MM.1S (cell line): ENCODE measurements around the gene PRRT3.

Experiments
- DNase-seq: peaks from one replicate; pipeline ENCODE4 v3.0.0-alpha.2; 2015
- H2AFZ ChIP-seq: fragments of 300-600 bp; sonication (generic); 2 replicates; pipeline ENCODE4 v1.6.0; 2016; ENCODE audit warnings: antibody characterized with exemption, low read length
- H3F3A ChIP-seq: fragments of 300-600 bp; sonication (generic); 2 replicates; pipeline ENCODE4 v1.6.1; 2016; ENCODE audit warnings: mild to moderate bottlenecking, antibody characterized with exemption, low read length, moderate library complexity, mixed read lengths; ENCODE audit not compliant: insufficient read depth
- H3K27ac ChIP-seq: fragments of 300-600 bp; sonication (generic); 2 replicates; pipeline ENCODE4 v1.5.1; 2016; ENCODE audit warnings: mild to moderate bottlenecking, low read length
- H3K27me3 ChIP-seq: fragments of 300-600 bp; sonication (generic); replicated peaks from 2 replicates; pipeline ENCODE4 v1.6.0; 2016; ENCODE audit warnings: low read length; ENCODE audit not compliant: insufficient read depth
- H3K36me3 ChIP-seq: fragments of 300-600 bp; sonication (generic); replicated peaks from 2 replicates; pipeline ENCODE4 v1.6.1; 2016; ENCODE audit warnings: mild to moderate bottlenecking, low read length, mixed read lengths; ENCODE audit not compliant: insufficient read depth
- H3K4me1 ChIP-seq: fragments of 300-600 bp; sonication (generic); 2 replicates; pipeline ENCODE4 v1.6.1; 2016; ENCODE audit warnings: low read length, mixed read lengths
- H3K4me2 ChIP-seq: fragments of 300-600 bp; sonication (generic); 2 replicates; pipeline ENCODE4 v1.6.0; 2016; ENCODE audit warnings: low read depth, low read length
- H3K4me3 ChIP-seq: fragments of 300-600 bp; sonication (generic); 2 replicates; pipeline ENCODE4 v1.5.1; 2016; ENCODE audit warnings: low read length, mixed read lengths
- H3K79me2 ChIP-seq: fragments of 300-600 bp; sonication (generic); 2 replicates; pipeline ENCODE4 v1.6.1; 2016; ENCODE audit warnings: mixed run types, low read length, mixed read lengths
- H3K9ac ChIP-seq: fragments of 300-600 bp; sonication (generic); 2 replicates; pipeline ENCODE4 v1.6.1; 2016; ENCODE audit warnings: low read length, mixed read lengths
- H3K9me2 ChIP-seq: fragments of 300-600 bp; sonication (generic); replicated peaks from 2 replicates; pipeline ENCODE4 v1.6.1; 2016; ENCODE audit warnings: mild to moderate bottlenecking, low read length, mixed read lengths; ENCODE audit not compliant: insufficient read depth
- H3K9me3 ChIP-seq: fragments of 300-600 bp; sonication (generic); replicated peaks from 2 replicates; pipeline ENCODE4 v1.6.1; 2016; ENCODE audit warnings: mild to moderate bottlenecking, low read length, mixed read lengths; ENCODE audit not compliant: insufficient read depth
- H4K20me1 ChIP-seq: fragments of 300-600 bp; sonication (generic); 2 replicates; pipeline ENCODE4 v1.6.1; 2016; ENCODE audit warnings: mild to moderate bottlenecking, low read length, moderate library complexity, mixed read lengths; ENCODE audit not compliant: insufficient read depth
- CTCF ChIP-seq: fragments of 300-600 bp; sonication (generic); IDR thresholded peaks from 2 replicates; pipeline ENCODE4 v1.5.1; 2016; ENCODE audit warnings: antibody characterized with exemption, low read length, mixed read lengths
- EZH2 ChIP-seq: fragments of 300-600 bp; sonication (generic); optimal IDR thresholded peaks from 2 replicates; pipeline ENCODE3; 2017; ENCODE audit warnings: low read depth, mild to moderate bottlenecking, antibody characterized with exemption, low read length, mixed read lengths
- EZH2phosphoT487 ChIP-seq: fragments of 300-600 bp; sonication (generic); IDR thresholded peaks from 2 replicates; pipeline ENCODE4 v1.6.1; 2018; ENCODE audit warnings: antibody characterized with exemption, low read length

The PRRT3 gene

GRCh38 chr3:9966841-9967240 lies 14.6 kb upstream of the PRRT3 start:
- no peaks in the 10 kb centered on the region for H3K79me2 ChIP-seq
- no peaks in the 10 kb centered on the region for H3K9me3 ChIP-seq
- no peak overlapping the region for H3K4me3 ChIP-seq
- no peaks in the 10 kb centered on the region for H3K36me3 ChIP-seq
- no peaks in the 10 kb centered on the region for H3F3A ChIP-seq
- no peak overlapping the region for H2AFZ ChIP-seq
- no peak overlapping the region for H3K27ac ChIP-seq
- TF ChIP-seq EZH2phosphoT487 (no peak), CTCF (no peak), EZH2 (no peak)
- H4K20me1 ChIP-seq: no peaks in the 10 kb centered on the region
- H3K27me3 ChIP-seq: no peaks in the 10 kb centered on the region
- H3K9ac ChIP-seq: no peak overlapping the region
- no peak for DNase-seq
- no peaks in the 10 kb centered on the region for H3K9me2 ChIP-seq
- H3K4me1 ChIP-seq: no peaks in the 10 kb centered on the region
- no peak overlapping the region for H3K4me2 ChIP-seq

GRCh38 chr3:9965200-9965875 lies 13.1 kb upstream of the PRRT3 start:
- Histone ChIP-seq H3K9ac (no peak overlapping the region), H3K27ac (no peak overlapping the region), H3K79me2 (no peaks in the 10 kb centered on the region), H3K4me1 (no peaks in the 10 kb centered on the region), H4K20me1 (no peaks in the 10 kb centered on the region), H3K9me3 (no peaks in the 10 kb centered on the region), H3K36me3 (no peaks in the 10 kb centered on the region), H3F3A (no peaks in the 10 kb centered on the region), H3K27me3 (no peaks in the 10 kb centered on the region), H2AFZ (no peak overlapping the region), H3K4me3 (no peak overlapping the region), H3K4me2 (no peak overlapping the region), H3K9me2 (no peaks in the 10 kb centered on the region)
- DNase-seq: no peak
- TF ChIP-seq EZH2 (no peak), EZH2phosphoT487 (no peak), CTCF (no peak)

GRCh38 chr3:9957214-9957613 lies 5.0 kb upstream of the PRRT3 start:
- Histone ChIP-seq H3K9me2 (no peaks in the 10 kb centered on the region), H3K79me2 (no peaks in the 10 kb centered on the region), H2AFZ (no peak overlapping the region), H3K9me3 (no peaks in the 10 kb centered on the region), H3K27me3 (no peaks in the 10 kb centered on the region), H4K20me1 (no peaks in the 10 kb centered on the region), H3K4me2 (no peak overlapping the region), H3K36me3 (no peaks in the 10 kb centered on the region), H3K27ac (no peak overlapping the region), H3K9ac (no peak overlapping the region), H3K4me3 (no peak overlapping the region), H3F3A (no peaks in the 10 kb centered on the region), H3K4me1 (no peaks in the 10 kb centered on the region)
- TF ChIP-seq EZH2phosphoT487 (no peak), EZH2 (no peak), CTCF (no peak)
- no peak for DNase-seq
